ENCODE results near the gene CD44. TPM values are rescaled to one million over a fixed set of nuclear protein-coding genes. Genes with fewer than 3 reads are reported as not detected.

The CD44 gene
- total and polyA plus RNA-seq, 9 donors: 8.3 to 330 (median 26.0) TPM

GRCh38 chr11:35118906-35119305 is 20.1 kb upstream of the CD44 start:
- WGBS, 3 donors: 94 to 98% (median 96%) methylated on average over 4 of the region's 4 CpGs
- H3K9me3 ChIP-seq: no peaks in the 10 kb centered on the region
- no peak overlapping the region for H3K27ac ChIP-seq
- H3K27me3 ChIP-seq: no peaks in the 10 kb centered on the region
- H3K4me1 ChIP-seq (ENCODE audit: insufficient read depth): peaks cover 5% of the 10 kb centered on the region
- no peaks in the 10 kb centered on the region for H3K36me3 ChIP-seq
- TF ChIP-seq EP300 (IDR thresholded peaks at IDR 0.05) (no peak), CTCF (IDR thresholded peaks at IDR 0.05) (no peak), POLR2A (IDR thresholded peaks at IDR 0.05) (no peak)
- intact Hi-C loops (cut with DNase I): no loop called here
- H3K4me3 ChIP-seq: no peak overlapping the region
- DNase-seq: no peak

GRCh38 chr11:35121326-35121865 is 17.6 kb upstream of the CD44 start:
- Histone ChIP-seq H3K27ac (no peak overlapping the region), H3K9me3 (no peaks in the 10 kb centered on the region), H3K4me1 (ENCODE audit: insufficient read depth) (peaks cover 5% of the 10 kb centered on the region), H3K4me3 (no peak overlapping the region), H3K36me3 (no peaks in the 10 kb centered on the region), H3K27me3 (no peaks in the 10 kb centered on the region)
- WGBS, 3 donors: 55 to 62% (median 59%) methylated on average over 2 of the region's 2 CpGs
- DNase-seq: no peak
- intact Hi-C loops (cut with DNase I): no loop called here
- TF ChIP-seq EP300 (IDR thresholded peaks at IDR 0.05) (no peak), POLR2A (IDR thresholded peaks at IDR 0.05) (no peak), CTCF (IDR thresholded peaks at IDR 0.05) (no peak)

GRCh38 chr11:35122308-35122707 is 16.7 kb upstream of the CD44 start:
- 89 to 94% (median 93%) methylated on average over 1 of the region's 1 CpG for WGBS, 3 donors
- DNase-seq: no peak
- H3K27me3 ChIP-seq: no peaks in the 10 kb centered on the region
- no peak overlapping the region for H3K4me3 ChIP-seq
- no peaks in the 10 kb centered on the region for H3K36me3 ChIP-seq
- peaks cover 1% of the 10 kb centered on the region for H3K4me1 ChIP-seq (ENCODE audit: insufficient read depth)
- intact Hi-C loops (cut with DNase I): no loop called here
- H3K9me3 ChIP-seq: no peaks in the 10 kb centered on the region
- TF ChIP-seq POLR2A (IDR thresholded peaks at IDR 0.05): no peak
- TF ChIP-seq CTCF (IDR thresholded peaks at IDR 0.05): no peak
- TF ChIP-seq EP300 (IDR thresholded peaks at IDR 0.05): no peak
- H3K27ac ChIP-seq: no peak overlapping the region

GRCh38 chr11:35126000-35126878 is 12.7 kb upstream of the CD44 start:
- 82 to 89% (median 85%) methylated on average over 6 of the region's 6 CpGs for WGBS, 3 donors
- TF ChIP-seq CTCF (IDR thresholded peaks at IDR 0.05) (no peak), EP300 (IDR thresholded peaks at IDR 0.05) (no peak), POLR2A (IDR thresholded peaks at IDR 0.05) (no peak)
- Histone ChIP-seq H3K36me3 (no peaks in the 10 kb centered on the region), H3K4me3 (no peak overlapping the region), H3K27ac (no peak overlapping the region), H3K27me3 (no peaks in the 10 kb centered on the region), H3K4me1 (ENCODE audit: insufficient read depth) (no peaks in the 10 kb centered on the region), H3K9me3 (no peaks in the 10 kb centered on the region)
- DNase-seq: no peak
- intact Hi-C loops (cut with DNase I): no loop called here

Data from ovary (tissue), 9 donors.